HFFc6 (cell line): ENCODE data around the gene TOMM5. TPM values are rescaled to one million over a fixed set of nuclear protein-coding genes. Genes with fewer than 3 reads are reported as not detected.
"Not testable (repeated sequence)": the region's sequence is repeated elsewhere in the genome, so short reads cannot be mapped to it uniquely, and the experiment has no call there.

Source experiments
- DNase-seq: peaks from one replicate; pipeline ENCODE4 v3.0.0-alpha.2; 2018
- H3K27ac Mint-ChIP-seq: 2 replicates; pipeline ENCODE4 v1.8.0; 2020; ENCODE audit warnings: mild to moderate bottlenecking, mixed read lengths
- H3K27me3 Mint-ChIP-seq: 2 replicates; pipeline ENCODE4 v1.8.0; 2021; ENCODE audit warnings: mild to moderate bottlenecking, moderate library complexity, mixed read lengths; ENCODE audit not compliant: insufficient read depth
- H3K36me3 Mint-ChIP-seq: 2 replicates; pipeline ENCODE4 v1.8.0; 2021; ENCODE audit warnings: low read depth, mixed read lengths
- H3K4me1 Mint-ChIP-seq: 2 replicates; pipeline ENCODE4 v1.8.0; 2020; ENCODE audit warnings: low read depth, mixed read lengths
- H3K4me3 Mint-ChIP-seq: 2 replicates; pipeline ENCODE4 v1.8.0; 2020; ENCODE audit warnings: mild to moderate bottlenecking, moderate library complexity, mixed read lengths
- H3K9me3 Mint-ChIP-seq: 2 replicates; pipeline ENCODE4 v1.8.0; 2020; ENCODE audit warnings: mild to moderate bottlenecking, mixed read lengths
- CTCF ChIP-seq: fragments of 200-600 bp; sonication (generic); IDR thresholded peaks from 2 replicates; pipeline ENCODE4 v1.5.0; 2021; ENCODE audit warnings: antibody characterized with exemption, mild to moderate bottlenecking
- total RNA-seq, 6 experiments: library from RNA; stranded (reverse); fragmentation: NEBNext Ultra II Directional; extraction: Animal tissue kit (Norgen Biotek cat#: 25700); gene quantifications; 2 replicates in 1 of 6; 3 replicates in 5 of 6; pipeline ENCODE4 v1.2.3, GENCODE V29; 2021

The TOMM5 gene
- total RNA-seq, 6 experiments from 2014 or later, result 140 to 166 (median 148) TPM

GRCh38 chr9:37611014-37611413 is 18.6 kb upstream of the TOMM5 start:
- no peak for DNase-seq
- TF ChIP-seq CTCF, result no peak
- Mint-ChIP-seq H3K27me3 (peaks cover 13% of the 10 kb centered on the region), H3K4me3 (no peak overlapping the region), H3K4me1 (peaks cover 5% of the 10 kb centered on the region; the same call in 1 of the 2 replicates), H3K36me3 (no peaks in the 10 kb centered on the region; the same call in 1 of the 2 replicates), H3K27ac (no peak overlapping the region), H3K9me3 (no peaks in the 10 kb centered on the region)

GRCh38 chr9:37609735-37610397 is 17.5 kb upstream of the TOMM5 start:
- no peak for DNase-seq
- no peaks in the 10 kb centered on the region; the same call in 1 of the 2 replicates for H3K36me3 Mint-ChIP-seq
- no peak overlapping the region for H3K27ac Mint-ChIP-seq
- no peak for TF ChIP-seq CTCF
- peaks cover 5% of the 10 kb centered on the region; the same call in 1 of the 2 replicates for H3K4me1 Mint-ChIP-seq
- H3K4me3 Mint-ChIP-seq, result no peak overlapping the region
- H3K9me3 Mint-ChIP-seq, result no peaks in the 10 kb centered on the region
- H3K27me3 Mint-ChIP-seq, result peaks cover 13% of the 10 kb centered on the region

GRCh38 chr9:37608250-37608649 is 15.9 kb upstream of the TOMM5 start:
- no peak for DNase-seq
- Mint-ChIP-seq H3K27ac (no peak overlapping the region), H3K4me1 (peaks cover 13% of the 10 kb centered on the region), H3K27me3 (peaks cover 13% of the 10 kb centered on the region), H3K36me3 (no peaks in the 10 kb centered on the region; the same call in 1 of the 2 replicates), H3K4me3 (no peak overlapping the region), H3K9me3 (no peaks in the 10 kb centered on the region)
- no peak for TF ChIP-seq CTCF

GRCh38 chr9:37604296-37604695 is 11.9 kb upstream of the TOMM5 start:
- 0 out of 2 replicates have a peak, but pooled peaks cover 3% of the 10 kb centered on the region for H3K9me3 Mint-ChIP-seq
- no peaks in the 10 kb centered on the region; the same call in 1 of the 2 replicates for H3K36me3 Mint-ChIP-seq
- H3K4me1 Mint-ChIP-seq, result peaks cover 13% of the 10 kb centered on the region
- peaks cover 19% of the 10 kb centered on the region for H3K27me3 Mint-ChIP-seq
- no peak overlapping the region for H3K27ac Mint-ChIP-seq
- no peak for DNase-seq
- no peak for TF ChIP-seq CTCF
- H3K4me3 Mint-ChIP-seq, result no peak overlapping the region

GRCh38 chr9:37602817-37603216 is 10.4 kb upstream of the TOMM5 start:
- Mint-ChIP-seq H3K36me3 (no peaks in the 10 kb centered on the region), H3K9me3 (0 out of 2 replicates have a peak, but pooled peaks cover 3% of the 10 kb centered on the region), H3K4me3 (no peak overlapping the region), H3K27me3 (peaks cover 15% of the 10 kb centered on the region), H3K27ac (no peak overlapping the region), H3K4me1 (peaks cover 13% of the 10 kb centered on the region)
- TF ChIP-seq CTCF, result no peak
- DNase-seq, result no peak

- not testable (repeated sequence) for DNase-seq, H3K4me3 Mint-ChIP-seq, H3K36me3 Mint-ChIP-seq, H3K9me3 Mint-ChIP-seq, H3K27ac Mint-ChIP-seq, H3K27me3 Mint-ChIP-seq
- peaks cover 13% of the 10 kb centered on the region for H3K4me1 Mint-ChIP-seq
Measured at GRCh38 chr9:37602061-37602460, 9.7 kb upstream of the TOMM5 start.
